Measurements from ENCODE around the gene COMMD7. TPM values are rescaled to one million over a fixed set of nuclear protein-coding genes. Genes with fewer than 3 reads are reported as not detected.

Gene COMMD7
- total RNA-seq: 10 to 100 TPM; 19.3 to 20.6 (median 19.8) TPM

DNA sequence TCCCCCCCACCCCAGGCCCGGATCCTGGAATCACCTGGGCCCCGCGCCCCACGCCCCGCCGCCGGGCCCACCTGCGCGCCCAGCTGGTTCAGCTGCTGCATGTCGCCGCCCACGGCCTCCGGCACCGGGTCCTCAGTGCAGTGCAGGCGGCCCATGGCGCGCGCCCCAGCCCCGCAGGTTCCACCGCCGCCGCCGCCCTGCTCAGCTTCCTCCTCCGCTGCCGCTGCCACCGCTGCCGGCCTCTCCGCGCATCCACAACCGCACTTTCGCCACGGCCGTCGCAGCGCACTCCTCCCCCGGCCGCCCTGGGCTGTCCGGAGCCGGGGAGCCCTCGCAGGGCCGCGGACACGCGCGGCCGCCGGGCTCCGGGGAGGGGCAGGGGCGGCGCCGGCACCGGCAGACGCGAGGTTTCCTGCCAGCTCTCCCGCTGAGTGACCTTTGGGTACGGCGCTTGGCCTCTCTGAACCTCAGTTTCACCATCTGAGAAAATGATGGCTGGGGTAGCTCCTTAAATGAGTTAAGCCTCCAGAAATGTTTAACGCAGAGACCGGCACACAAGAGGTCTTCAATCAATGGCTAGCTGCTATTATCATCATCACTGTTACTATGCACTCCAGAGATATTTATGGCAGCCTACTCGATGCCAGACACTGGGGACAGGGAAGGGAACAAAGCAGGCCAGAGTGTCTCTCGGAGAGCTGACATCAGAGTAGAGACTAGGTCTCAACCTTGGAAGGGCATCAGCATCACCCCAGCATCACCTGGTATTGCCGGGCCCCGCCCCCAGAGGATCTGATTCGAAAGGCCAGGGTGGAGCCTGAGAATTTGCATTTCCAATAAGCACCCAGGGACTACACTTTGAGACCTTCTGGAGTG lies at the start of gene COMMD7:
COMMD7 (minus strand) TSS at position 231 of the 876 bp plus-strand sequence; CDS start at position 155, 76 bp downstream.
- ATAC-seq (ENCODE audit: low FRiP score) (peak; percentile 87), DNase-seq (ENCODE audit: low spot score) (no peak)
- TF ChIP-seq, protein P1, sequence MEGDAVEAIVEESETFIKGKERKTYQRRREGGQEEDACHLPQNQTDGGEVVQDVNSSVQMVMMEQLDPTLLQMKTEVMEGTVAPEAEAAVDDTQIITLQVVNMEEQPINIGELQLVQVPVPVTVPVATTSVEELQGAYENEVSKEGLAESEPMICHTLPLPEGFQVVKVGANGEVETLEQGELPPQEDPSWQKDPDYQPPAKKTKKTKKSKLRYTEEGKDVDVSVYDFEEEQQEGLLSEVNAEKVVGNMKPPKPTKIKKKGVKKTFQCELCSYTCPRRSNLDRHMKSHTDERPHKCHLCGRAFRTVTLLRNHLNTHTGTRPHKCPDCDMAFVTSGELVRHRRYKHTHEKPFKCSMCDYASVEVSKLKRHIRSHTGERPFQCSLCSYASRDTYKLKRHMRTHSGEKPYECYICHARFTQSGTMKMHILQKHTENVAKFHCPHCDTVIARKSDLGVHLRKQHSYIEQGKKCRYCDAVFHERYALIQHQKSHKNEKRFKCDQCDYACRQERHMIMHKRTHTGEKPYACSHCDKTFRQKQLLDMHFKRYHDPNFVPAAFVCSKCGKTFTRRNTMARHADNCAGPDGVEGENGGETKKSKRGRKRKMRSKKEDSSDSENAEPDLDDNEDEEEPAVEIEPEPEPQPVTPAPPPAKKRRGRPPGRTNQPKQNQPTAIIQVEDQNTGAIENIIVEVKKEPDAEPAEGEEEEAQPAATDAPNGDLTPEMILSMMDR (IDR thresholded peaks at IDR 0.05): no peak

DNA sequence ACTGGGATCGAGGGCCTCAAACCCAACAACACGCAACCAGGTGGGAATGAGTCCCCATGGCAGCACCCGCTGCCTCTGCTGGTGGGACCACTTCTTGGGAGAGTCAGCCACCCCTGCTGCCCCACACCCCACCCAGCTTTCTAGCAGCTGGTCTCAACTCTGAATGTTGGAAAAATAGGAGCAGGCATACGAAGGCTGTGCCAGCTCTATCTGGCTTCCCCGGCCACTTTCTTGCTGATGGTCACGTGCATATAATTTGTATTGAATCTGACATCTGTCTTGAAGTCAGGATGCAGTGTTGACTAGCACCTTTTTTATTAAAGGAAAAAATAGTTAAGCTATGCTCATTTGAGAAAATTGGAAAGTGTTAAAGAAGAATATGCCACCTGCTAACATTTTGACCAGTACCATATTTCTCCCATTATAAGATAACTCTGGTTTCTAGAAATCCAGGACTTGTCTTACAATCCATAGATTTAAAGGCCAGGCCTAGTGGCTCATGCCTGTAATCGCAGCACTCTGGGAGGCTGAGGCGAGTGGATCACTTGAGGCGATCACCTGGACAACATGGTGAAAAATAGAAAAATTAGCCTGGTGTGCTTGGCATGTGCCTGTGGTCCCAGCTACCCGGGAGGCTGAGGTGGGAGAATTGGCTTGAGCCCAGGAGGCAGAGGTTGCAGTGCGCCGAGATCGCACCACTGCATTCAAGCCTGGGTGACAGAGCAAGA lies 49.6 kb upstream of the COMMD7 start:
- no peak for DNase-seq (ENCODE audit: low spot score)
- no peak for ATAC-seq (ENCODE audit: low FRiP score)
- TF ChIP-seq, protein P1 (IDR thresholded peaks at IDR 0.05): no peak

DNA sequence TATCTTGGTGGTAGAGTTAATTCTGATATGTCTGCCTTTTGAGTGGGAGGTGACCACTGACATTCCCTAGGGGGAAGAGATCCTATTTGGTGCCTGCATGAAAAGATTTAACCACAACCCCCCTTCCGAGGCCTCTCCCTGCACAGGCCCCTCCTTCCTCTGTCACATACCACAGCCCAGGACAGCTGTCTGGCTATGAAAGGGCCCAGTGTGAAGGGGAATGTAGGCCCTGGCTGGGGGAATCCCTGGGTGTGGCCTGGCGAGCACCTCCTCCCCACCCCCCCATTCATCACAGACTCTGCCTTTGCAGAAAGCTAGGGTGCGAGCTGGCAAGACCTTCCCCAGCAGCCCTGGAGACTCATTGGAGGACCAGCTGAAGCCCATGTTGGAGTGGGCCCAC lies 49.0 kb upstream of the COMMD7 start:
- no peak for DNase-seq (ENCODE audit: low spot score)
- TF ChIP-seq, protein P1 (IDR thresholded peaks at IDR 0.05): no peak
- no peak for ATAC-seq (ENCODE audit: low FRiP score)

DNA sequence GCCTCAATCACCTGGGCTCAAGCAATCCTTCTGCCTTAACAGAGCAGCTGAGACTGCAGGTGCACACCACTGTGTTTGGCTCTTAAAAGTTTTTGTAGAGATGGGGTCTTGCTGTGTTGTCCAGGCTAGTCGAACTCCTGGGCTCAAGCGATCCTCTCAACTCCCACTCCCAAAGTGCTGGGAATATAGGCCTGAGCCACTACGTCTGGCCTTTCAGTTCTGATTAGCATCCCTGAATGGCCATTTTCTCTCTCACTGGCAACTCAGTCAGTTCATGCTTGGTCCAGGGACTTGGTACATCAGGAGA lies 47.4 kb upstream of the COMMD7 start:
- ATAC-seq (ENCODE audit: low FRiP score): no peak
- no peak for DNase-seq (ENCODE audit: low spot score)
- TF ChIP-seq, protein P1 (IDR thresholded peaks at IDR 0.05): no peak

DNA sequence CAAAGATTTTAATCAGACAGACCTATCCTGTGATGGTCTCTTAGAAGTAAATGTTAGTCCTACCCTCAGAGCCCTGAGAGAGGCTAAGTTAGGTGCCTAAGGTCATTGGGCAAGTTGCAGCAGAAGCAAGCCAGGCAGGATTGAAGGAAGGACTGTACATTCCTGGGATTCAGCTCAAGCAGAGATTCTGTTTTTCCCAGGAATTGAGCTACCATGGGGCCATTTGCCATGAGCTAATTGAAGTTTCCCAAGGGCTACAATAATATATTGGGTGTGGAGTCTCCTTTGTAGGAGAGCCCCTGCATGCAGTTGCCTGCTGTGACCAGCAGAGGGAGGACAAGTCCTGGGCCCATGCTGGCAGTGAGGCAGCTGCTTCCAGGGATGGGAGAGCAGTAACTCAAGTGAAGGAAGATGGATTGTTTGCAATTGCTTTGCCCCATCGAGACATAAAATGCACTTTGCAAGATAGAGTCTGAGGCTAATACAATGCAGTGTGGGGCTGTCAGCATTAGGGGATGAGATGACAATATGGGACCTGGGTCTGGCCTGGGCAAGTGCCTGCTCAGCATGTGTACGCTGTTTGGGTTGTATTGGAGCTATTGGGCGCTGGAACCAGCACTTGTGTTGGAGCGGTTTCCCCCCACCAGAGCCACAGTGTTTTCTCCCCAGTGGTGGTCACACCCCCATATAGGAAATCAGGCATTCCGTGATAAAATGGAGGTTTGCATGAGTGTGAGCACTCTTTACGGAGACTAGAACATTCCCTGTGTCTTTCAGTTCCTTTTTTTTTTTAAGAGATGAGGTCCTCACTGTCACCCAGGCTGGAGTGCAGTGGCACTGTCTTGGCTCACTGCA lies 46.9 kb upstream of the COMMD7 start:
- TF ChIP-seq, protein P1 (IDR thresholded peaks at IDR 0.05): peak in 2 of 3 donors; percentile 87 to 88
- peak; percentile 33 for DNase-seq (ENCODE audit: low spot score)

DNA sequence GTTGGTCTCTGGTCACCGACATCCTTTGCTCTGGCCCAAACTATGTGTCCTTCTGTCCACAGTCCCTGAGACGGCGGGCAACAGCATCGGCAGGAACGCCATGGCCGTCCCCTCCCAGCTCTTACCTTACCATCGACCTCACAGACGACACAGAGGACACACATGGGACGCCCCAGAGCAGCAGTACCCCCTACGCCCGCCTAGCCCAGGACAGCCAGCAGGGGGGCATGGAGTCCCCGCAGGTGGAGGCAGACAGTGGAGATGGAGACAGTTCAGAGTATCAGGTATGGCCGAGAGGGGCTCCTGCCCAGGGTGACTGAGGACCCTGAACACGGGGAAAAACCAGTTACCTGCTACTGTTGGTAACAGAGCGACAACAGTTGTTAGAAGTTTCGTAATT lies 43.9 kb upstream of the COMMD7 start:
- DNase-seq (ENCODE audit: low spot score): no peak
- ATAC-seq (ENCODE audit: low FRiP score): no peak
- TF ChIP-seq, protein P1 (IDR thresholded peaks at IDR 0.05): no peak

More for the DNA sequence above, 46.9 kb upstream of the COMMD7 start:
- peak; percentile 67 for ATAC-seq (ENCODE audit: low FRiP score)
